ENCODE results near the gene SEC23IP.

The SEC23IP gene

GRCh38 chr10:119942973-119943372, 50.4 kb downstream of the SEC23IP start:
- no peak for DNase-seq

GRCh38 chr10:119945805-119946204, 53.3 kb downstream of the SEC23IP start:
- DNase-seq: no peak

GRCh38 chr10:119947300-119947699, 54.8 kb downstream of the SEC23IP start:
- no peak for DNase-seq

DNA sequence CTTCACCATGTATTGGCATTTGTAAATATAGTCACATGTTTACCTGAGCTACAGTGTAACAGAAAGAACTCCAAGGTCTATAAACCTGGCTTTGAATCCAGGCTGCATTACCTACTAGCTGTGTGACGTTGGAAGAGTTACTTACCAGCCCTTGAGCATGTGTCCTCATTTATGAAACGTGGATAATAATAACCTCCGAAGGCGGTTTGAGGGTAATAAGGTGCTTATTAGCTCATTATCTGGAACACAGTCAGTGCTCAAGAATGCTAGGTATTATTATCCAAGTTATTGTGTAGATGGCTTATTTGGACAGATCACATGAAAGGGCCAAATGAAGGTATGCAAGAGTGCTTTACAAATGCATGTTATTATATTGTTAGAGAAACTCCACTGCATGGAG, 64.9 kb downstream of the SEC23IP start:
- no peak for DNase-seq

DNA sequence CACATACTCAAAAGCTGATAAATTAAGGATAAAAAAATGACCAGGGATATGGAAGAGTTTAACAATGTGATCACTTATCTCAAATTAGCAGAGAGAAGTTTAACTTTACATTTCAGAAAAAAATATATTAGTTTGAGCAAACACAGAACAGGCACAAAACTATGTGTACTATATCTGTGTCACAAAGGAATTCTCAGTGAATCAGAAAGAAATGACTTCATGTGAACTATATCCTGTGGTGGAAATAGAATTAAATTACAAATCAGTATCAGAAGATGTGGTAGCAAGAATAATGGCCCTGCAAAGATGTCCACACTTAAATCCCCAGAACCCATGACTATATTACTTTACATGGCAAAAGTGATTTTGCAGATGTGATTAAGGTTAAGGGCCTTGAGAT, 70.3 kb downstream of the SEC23IP start:
- DNase-seq: no peak

GRCh38 chr10:119967066-119967465, 74.5 kb downstream of the SEC23IP start:
- DNase-seq: no peak

DNA sequence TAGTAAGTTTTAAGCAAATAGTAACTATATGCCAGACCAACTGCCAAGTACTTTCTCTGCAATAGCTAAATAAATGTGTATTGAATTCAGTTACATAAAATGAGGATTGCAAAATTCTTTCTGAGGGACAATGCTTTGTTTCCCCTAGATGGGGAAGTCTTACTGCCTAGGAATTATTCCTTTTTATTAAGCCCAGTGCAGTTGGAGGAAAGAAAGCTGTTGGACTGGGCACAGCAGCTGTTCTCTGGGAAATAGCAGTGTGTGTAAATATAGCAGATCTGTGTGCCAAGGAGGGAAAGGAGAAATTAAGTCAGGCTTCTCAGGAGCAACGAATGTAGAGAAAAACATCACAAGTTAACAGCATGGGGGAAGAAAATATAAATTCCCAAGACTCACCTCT, 77.1 kb downstream of the SEC23IP start:
- no peak for DNase-seq

GRCh38 chr10:119970107-119970506, 77.6 kb downstream of the SEC23IP start:
- no peak for DNase-seq

DNA sequence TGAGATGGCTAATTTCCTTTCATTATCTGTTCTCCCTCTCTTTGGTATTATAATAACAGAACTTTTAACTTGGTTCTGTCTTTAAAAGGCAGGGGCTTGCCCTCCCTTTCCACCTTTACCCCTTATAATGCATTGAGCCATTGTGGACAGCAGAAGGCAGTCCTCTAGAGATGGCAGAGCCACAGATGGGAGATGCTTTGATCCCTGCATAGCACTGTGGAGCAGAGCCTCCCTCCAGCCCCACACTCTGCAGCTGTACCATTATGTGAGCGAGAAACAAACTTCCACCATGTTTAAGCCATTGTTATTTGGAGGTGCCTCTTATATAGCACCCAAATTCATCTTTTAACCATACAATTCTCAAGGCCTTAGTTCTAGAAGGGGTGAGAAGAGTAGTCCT, 78.4 kb downstream of the SEC23IP start:
- DNase-seq: no peak

DNA sequence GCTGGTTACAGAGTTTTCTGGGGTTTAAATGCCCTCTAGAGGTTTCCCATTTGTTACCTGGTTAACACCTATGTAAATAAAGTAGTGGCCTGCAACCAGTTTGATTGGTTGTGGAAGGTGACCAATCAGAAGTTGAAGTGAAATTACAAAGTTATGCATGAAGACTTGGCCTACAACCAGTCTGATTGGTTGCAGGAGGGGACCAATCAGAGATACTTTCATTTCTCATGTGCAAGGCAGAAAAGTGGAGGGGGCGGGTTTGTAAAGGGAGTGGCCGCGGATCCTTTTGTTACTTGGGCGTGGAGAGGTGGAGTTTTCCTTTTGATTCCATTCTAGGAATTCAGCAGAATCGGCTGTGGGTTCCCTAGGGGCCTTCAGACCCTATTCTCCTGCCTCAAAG, 80.8 kb downstream of the SEC23IP start:
- no peak for DNase-seq

DNA sequence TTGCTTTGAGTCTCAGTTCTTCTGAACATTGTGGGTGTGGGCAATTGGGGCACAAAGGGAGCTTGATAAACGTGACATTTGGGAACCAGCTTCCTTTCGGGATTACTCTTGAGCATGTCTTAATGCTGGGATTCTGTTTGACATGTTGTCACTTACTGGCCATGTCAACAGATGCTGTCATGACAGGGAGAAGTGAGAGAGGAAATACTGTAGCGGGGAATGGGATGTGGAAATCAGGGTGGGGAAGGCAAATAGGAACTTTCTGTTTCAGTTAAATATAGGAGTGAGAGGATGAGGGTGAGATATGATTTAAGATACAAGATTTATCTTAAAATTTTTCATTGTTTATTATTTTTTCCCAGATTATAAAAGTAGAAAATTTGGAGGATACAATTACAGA, 83.9 kb downstream of the SEC23IP start:
- DNase-seq: no peak

DNA sequence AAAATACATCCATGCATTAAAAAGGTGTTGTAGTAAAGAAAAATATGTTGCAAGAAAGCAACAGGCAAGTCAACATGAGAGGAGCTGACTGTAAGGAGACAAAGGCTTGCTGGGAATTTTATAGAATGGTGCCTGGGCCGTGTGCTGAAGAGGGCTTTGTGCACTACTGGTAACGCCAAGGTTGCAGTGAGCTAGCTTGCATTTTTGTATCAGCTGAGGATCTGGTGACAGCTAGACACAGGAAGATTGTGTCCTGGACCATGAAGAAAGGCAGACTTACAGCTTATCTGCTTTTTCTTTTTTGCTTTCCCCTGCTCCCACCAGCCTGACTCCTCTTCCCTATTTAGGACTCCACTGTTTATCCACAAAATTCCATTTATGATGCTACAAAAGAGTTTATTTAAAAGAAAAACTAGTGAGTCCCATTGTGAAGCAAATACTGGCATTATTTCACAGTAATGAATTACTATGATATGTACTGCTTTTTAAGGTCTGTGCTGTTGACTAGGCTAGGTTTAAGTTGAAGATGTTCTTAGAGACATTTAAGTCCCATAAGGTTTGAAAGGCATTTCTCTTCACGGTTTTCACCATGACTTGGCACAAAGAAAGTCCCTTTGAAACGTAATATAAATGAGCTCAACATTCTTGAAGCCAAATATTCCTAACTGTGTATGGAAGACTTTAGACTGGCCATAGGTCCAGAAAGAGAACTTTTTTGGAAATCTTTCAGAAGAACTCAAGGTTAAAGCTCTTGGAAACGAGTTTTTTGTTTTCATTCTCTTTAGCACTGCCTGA, 88.6 kb downstream of the SEC23IP start:
- no peak for DNase-seq

GRCh38 chr10:119981826-119982225, 89.3 kb downstream of the SEC23IP start:
- DNase-seq: no peak

- DNase-seq: no peak
Observed at GRCh38 chr10:119988333-119988732, 95.8 kb downstream of the SEC23IP start.

- DNase-seq: no peak
Observed at GRCh38 chr10:119989966-119990365, 97.4 kb downstream of the SEC23IP start.

DNA sequence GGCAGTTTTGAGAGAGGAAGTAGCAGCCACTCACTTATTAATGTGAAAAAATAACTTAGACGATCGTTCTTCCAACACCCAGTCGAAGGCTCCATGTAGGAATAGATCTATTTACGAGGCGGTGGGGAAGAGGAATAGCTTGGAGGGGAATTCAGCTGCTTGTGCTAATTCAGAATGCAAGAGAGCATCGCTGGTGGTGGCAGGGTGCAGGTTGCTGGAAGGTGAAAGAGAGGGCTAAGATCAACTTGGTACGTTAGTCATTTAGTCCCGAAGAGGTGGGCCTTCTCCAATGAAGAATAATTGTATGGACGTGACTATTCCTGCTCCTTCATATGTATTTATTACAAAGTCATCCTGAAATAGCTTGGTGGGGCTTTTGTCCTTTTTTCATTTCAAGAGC, 98.5 kb downstream of the SEC23IP start:
- DNase-seq: no peak

DNA sequence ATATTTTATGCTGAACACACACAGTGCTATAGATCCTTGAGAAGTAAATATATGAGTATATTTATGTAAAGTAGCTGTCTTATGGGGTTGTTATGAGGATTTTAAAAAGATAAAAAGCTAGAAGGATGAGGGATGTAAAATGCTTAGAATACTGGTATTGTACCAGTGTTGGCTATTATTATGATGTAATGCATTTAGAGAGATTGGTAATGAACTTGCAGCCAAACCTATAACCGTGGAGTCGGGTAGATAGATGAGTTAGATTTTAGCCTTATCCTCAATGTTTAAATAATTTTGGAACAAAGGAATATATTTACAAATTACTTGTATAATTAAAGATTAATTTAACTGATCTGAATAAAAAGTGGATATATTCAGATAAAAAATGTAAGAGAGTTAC, 99.3 kb downstream of the SEC23IP start:
- DNase-seq: no peak
